Panc1 (cell line): Measurements from ENCODE around the gene ACSL1.

Experiments
- POLR2AphosphoS5 ChIP-seq: IDR thresholded peaks from 2 replicates; pipeline ENCODE4 v1.6.1; 2012; ENCODE audit warnings: mild to moderate bottlenecking, low read depth, low read length, moderate library complexity
- SIN3A ChIP-seq: IDR thresholded peaks from 2 replicates; pipeline ENCODE4 v1.6.1; 2012; ENCODE audit warnings: low read depth, mild to moderate bottlenecking, low read length, moderate library complexity, borderline replicate concordance; ENCODE audit not compliant: insufficient read depth
- TCF7L2 ChIP-seq: IDR thresholded peaks from 2 replicates; pipeline ENCODE4 v1.6.1; 2011; ENCODE audit warnings: mild to moderate bottlenecking, low read depth, low read length, inconsistent platforms
- TF ChIP-seq, protein P1 (sequence below): fragments of 450-650 bp; IDR thresholded peaks from 2 replicates; pipeline ENCODE4 v1.5.1; 2017; ENCODE audit warnings: mild to moderate bottlenecking
- TF ChIP-seq, protein P2 (sequence below), 2 experiments: IDR thresholded peaks; 2 replicates each; pipeline ENCODE4 v1.6.1; 2011 to 2012; ENCODE audit warnings: low read depth in 2 of 2, control low read depth in 1 of 2, low read length in 1 of 2, mild to moderate bottlenecking in 1 of 2, moderate library complexity in 1 of 2; ENCODE audit not compliant: insufficient read depth in 1 of 2

DNA sequence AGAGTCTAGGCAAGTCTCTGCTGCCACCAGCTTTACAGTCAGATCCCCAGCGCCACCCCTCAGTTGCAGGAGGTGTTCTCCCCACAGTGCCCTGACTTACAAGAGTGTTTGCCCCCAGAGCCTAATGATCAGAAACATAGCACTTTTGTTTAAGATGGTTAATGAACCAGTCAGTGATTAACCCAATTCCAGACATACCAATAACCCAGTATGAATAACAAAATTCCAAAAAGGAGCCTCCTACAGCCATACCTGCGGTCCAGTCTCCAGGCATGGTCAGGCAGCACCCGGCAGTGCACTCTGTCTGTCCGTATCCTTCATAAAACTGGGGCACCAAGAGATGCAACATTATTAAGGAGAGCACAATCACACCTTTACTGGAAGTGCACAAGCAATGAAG is 61.2 kb downstream of the ACSL1 start:
- TF ChIP-seq, protein P1, sequence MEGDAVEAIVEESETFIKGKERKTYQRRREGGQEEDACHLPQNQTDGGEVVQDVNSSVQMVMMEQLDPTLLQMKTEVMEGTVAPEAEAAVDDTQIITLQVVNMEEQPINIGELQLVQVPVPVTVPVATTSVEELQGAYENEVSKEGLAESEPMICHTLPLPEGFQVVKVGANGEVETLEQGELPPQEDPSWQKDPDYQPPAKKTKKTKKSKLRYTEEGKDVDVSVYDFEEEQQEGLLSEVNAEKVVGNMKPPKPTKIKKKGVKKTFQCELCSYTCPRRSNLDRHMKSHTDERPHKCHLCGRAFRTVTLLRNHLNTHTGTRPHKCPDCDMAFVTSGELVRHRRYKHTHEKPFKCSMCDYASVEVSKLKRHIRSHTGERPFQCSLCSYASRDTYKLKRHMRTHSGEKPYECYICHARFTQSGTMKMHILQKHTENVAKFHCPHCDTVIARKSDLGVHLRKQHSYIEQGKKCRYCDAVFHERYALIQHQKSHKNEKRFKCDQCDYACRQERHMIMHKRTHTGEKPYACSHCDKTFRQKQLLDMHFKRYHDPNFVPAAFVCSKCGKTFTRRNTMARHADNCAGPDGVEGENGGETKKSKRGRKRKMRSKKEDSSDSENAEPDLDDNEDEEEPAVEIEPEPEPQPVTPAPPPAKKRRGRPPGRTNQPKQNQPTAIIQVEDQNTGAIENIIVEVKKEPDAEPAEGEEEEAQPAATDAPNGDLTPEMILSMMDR, result no peak
- no peak for TF ChIP-seq POLR2AphosphoS5
- no peak for TF ChIP-seq SIN3A
- TF ChIP-seq, protein P2, sequence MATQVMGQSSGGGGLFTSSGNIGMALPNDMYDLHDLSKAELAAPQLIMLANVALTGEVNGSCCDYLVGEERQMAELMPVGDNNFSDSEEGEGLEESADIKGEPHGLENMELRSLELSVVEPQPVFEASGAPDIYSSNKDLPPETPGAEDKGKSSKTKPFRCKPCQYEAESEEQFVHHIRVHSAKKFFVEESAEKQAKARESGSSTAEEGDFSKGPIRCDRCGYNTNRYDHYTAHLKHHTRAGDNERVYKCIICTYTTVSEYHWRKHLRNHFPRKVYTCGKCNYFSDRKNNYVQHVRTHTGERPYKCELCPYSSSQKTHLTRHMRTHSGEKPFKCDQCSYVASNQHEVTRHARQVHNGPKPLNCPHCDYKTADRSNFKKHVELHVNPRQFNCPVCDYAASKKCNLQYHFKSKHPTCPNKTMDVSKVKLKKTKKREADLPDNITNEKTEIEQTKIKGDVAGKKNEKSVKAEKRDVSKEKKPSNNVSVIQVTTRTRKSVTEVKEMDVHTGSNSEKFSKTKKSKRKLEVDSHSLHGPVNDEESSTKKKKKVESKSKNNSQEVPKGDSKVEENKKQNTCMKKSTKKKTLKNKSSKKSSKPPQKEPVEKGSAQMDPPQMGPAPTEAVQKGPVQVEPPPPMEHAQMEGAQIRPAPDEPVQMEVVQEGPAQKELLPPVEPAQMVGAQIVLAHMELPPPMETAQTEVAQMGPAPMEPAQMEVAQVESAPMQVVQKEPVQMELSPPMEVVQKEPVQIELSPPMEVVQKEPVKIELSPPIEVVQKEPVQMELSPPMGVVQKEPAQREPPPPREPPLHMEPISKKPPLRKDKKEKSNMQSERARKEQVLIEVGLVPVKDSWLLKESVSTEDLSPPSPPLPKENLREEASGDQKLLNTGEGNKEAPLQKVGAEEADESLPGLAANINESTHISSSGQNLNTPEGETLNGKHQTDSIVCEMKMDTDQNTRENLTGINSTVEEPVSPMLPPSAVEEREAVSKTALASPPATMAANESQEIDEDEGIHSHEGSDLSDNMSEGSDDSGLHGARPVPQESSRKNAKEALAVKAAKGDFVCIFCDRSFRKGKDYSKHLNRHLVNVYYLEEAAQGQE (IDR thresholded peaks at IDR 0.05; ENCODE audit: insufficient read depth in 1 of 2, low read depth in 2 of 2, low read length in 1 of 2), result no peak
- no peak for TF ChIP-seq TCF7L2
